IPS-NIHi7 (cell line): Measurements from ENCODE around the gene GANC.
A peak's percentile ranks its signal among the peaks of the same experiment; 100 is the strongest.

Experiments
- DNase-seq: peaks from one replicate; pipeline ENCODE4 v3.0.0; 2012; ENCODE audit warnings: mixed read lengths; ENCODE audit errors: extremely low spot score

GANC gene

GRCh38 chr15:42375941-42376340, 102.9 kb downstream of the GANC start:
- no peak for DNase-seq

DNA sequence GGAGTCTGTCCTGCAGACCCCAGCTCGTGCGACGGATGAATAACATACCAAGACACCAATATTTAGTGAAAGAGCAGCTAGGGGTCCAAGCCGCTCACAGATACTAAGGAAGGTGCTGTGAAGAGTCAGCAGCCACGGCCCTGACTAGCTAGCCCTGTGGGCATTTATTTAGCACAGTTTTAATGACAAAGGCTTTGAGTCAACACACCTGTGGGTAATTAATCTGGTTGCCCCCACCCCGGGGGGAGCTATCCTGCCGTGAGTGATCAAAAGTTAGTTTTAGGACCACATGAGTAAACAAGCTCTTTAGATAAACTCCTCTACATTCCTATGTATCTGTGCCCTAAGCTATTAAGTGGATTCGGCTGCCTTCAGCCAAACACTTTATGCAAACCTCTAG, 105.0 kb downstream of the GANC start:
- no peak for DNase-seq

DNA sequence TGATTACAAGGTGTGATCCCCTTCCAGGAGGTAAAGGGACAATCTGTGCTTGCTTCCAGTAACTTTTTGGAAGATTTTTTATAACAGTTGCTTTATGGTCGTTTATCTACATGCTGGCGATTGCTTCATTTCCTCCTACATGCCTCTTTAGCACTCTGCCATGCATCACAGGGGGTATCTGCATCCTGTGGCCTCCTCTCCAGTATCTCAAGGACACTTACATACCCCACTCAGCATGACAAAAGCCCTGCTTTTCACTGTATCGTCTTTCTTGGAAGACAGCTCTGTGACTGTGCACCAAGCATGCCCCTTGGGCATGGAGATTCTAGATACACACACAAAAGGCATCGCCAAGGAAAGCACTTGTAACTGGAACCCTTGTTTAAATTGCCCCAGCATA, 111.6 kb downstream of the GANC start:
- no peak for DNase-seq

DNA sequence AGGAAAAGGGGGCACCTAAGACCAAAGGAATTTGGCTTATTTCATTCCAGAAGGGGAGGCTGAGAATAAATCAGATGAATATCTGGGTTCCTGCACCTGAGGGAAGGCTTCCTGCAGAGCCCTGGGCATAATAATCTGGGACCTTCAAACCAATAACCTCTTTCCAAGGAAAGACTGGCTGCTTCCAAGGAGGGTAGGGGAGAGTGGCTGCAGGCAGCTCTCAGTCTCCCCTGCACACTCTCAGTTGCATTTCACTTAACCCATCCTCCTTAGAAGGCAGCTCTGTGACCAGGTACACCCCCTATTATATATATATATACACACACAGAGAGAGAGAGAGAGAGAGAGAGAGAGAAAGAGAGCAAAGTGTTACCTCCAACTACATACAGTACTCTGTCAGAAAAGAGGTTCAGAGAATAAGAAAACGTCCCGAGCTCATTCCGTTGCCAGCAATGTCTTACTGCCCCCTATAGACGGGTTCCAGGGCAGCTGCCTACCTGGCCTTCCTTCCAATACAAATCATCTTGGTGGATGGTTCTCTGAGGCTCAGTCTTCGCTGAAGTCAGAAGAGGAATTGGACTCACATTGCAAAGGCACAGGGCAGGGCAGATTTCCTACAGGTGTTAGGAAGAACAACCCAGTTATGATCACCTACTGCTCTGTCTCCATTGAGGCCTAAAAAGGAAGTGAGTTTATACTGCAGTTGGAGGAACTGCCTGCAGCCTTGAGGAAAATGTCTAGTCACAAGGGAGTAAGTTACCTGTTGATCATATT, 112.4 kb downstream of the GANC start:
- DNase-seq: peak; percentile 85

- DNase-seq: no peak
Observed at GRCh38 chr15:42385980-42386700, 113.1 kb downstream of the GANC start.

- no peak for DNase-seq
Observed at GRCh38 chr15:42387603-42388002, 114.6 kb downstream of the GANC start.

DNA sequence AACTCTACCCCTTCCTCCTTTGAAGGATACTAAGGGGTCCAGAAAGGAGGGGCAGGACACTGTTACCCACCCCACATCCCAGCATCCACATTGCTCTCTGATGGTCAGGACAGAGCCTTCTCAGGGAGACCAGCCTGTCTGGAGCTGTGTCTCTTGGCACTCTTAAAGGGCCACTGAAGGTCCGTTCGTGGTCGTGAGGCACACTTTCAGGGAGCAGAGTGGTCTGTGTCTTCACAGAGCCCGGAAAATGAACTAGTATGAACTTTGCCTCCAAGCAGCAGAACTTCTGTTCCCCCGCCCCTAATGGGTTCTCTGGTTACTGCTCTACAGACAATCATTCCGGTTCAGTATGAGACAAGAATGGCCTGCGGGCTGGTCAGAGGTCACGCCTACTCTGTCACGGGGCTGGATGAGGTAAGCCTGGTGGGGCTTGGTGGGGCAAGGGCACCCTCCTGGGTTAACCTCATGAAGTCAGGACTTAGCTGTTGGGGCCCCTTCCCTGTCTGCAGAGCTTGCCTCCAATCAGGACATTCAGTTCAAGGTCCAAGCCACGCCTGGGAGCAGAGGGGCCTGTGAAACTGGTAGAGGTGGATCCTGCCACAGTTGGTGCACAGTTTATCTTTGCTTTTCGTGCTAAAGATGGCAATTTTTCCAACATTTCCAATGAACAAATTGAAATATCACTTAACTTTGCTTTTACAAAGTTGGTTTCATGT, 119.5 kb downstream of the GANC start:
- DNase-seq: no peak

GRCh38 chr15:42394106-42394505, 121.1 kb downstream of the GANC start:
- DNase-seq: no peak

DNA sequence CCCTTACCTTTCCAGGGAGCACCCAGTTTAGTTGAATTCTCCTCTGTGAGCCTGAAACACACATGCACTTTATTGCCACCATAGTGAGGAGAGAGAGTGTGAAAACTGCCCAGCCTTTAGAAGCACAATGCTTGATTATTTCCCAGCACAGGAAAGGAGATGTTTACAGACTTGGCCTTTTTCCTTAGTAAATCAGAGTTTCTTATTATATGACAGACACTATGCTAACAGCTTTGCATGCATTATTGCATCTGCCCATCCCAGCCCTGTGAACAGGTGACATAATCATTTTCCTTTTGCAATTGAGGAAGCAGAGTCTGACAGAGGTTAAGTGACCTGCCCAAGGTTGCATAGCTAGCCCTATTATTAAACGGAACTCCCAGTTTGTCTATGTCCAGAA, 122.8 kb downstream of the GANC start:
- no peak for DNase-seq

DNA sequence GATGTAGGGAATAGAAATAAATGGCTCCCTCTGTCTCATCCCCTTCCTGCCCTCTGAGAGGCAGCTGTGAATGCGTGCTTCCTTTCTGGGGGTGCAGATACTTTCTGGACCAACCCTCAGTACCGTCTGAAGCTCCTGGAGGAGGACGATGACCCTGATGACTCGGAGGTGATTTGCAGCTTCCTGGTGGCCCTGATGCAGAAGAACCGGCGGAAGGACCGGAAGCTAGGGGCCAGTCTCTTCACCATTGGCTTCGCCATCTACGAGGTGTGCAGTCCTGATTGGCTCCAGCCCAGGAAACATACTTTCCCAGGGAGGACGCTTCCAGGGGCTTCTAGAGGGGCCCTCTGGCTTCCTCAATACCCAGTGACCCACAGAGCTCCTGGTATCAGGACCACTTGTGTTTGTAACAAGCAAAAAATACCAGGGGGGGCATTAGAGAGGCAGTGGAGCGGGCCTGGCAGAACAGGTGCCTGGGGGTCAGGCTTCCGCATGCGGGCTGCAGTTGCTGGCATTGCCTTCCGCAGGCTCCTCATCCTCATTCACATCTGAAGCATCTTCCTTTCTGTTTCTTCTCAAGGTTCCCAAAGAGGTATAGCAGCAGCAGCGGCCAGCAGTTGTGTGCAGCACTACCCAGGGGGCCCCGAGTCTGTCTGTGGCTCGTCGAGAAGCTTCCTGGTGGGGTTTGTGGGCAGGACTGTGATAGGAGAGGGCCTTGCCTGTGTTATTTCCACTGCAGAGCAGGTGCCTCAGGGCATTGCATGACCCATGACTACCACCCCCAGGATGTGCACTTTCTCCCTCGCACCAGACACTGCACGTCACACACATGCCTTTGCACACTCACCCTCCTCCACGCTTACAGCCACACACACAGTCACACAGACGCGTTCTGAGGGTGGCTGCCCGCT, 128.8 kb downstream of the GANC start:
- no peak for DNase-seq

DNA sequence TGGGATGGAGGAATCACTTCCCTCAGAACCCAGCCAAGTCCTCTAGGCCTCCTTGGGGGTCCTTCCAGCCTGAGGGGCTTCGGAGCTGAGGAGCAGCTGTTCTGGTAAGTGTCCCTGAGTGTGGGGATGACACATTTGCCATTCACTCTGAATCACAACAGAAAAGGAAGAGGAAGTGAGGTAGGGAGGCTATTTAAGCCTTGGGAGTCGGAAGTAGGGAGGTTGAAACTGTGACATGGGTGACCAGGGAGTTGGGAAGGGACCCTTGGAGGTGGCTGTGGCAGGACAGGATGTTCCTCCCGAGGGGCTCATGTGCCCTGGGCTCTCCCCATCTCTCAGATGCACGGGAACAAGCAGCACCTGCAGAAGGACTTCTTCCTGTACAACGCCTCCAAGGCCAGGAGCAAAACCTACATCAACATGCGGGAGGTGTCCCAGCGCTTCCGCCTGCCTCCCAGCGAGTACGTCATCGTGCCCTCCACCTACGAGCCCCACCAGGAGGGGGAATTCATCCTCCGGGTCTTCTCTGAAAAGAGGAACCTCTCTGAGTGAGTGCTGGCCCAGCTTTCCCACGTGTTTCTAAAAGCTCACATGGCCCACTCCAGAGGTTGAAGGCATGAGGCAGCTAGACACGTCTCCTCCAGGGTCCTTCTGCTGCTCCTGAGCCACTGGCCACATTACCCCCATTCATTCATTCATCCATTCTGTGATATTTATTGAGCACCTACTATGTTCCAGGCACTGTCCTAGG, 129.6 kb downstream of the GANC start:
- no peak for DNase-seq

GRCh38 chr15:42403389-42403788, 130.4 kb downstream of the GANC start:
- no peak for DNase-seq

DNA sequence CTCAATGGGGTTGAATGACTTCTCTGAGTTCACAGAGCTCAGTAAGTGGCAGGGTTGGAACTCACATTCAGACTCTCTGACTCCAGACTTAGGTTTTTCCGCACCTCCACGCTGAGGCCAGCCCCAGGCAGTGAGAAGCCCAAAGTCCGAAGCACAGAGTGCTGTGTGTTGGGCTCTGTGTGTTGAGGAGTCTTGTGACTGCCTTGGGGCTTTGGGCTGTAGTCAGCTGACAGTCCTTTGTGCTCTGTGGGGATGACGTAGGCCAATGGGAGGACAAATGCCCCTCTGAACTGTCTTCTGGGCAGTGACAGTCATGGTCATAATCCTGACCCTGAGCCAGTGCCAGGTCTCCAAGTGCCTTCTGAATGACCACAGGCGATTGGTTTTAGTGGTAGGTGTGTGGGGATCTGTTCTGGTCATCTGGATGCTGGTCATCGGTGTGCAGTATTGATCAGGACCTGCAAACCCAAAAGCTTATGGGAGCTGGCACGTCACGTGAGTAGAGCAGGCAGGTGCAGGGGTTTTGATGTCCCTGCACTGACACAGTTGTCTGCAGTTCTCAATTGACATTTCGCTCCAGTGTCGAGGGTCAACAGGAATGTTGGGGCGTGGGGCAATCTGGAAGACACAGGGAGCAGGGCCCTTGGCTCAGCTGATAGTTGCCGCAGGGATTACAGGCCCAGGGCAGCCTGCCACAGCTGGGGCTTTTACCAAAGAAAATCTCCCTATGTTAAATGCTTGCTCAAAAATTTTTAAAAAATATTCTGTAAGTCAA, 131.6 kb downstream of the GANC start:
- no peak for DNase-seq

DNA sequence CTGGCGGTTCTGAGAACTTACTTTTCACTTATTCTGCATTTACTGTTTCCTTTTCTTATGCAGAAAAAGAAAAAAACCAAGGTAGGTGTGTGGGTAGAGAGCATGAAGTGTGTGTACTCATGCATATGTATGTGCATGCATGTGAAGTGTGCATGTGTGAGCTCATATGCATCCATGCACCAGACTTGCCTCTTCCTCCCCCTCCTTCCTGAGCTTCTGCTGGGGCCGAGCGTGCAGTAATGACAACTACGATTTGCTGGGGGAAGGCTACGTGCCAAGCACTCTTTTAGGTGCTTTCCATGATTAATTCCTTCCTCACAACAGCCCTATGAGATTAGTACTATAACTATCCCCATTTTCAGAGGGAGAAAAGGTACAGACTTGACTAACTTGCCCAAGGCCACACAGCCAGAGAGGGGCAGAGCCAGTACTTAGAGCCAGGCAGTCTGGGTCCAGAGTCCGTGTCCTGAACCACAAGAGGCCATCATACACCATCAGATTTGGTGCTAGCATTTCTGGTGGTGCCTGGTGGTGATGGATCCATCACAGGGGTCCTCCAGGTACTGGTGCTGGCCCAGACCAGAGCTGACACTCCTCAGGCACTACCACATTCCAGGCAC, 133.0 kb downstream of the GANC start:
- DNase-seq: no peak
